Esophagus squamous epithelium (tissue), 4 donors: ENCODE results near the gene COL23A1.

Experiments
- POLR2A ChIP-seq, 4 donors: fragments of 450-650 bp; IDR thresholded peaks; one replicate each; pipeline ENCODE4 v1.6.1; 2017; ENCODE audit warnings: antibody characterized with exemption in 4 of 4, mild to moderate bottlenecking in 4 of 4, moderate library complexity in 3 of 4
- TF ChIP-seq, protein P1 (sequence below), 6 experiments: fragments of 450-650 bp in 4 of 6; fragments of 200-600 bp in 2 of 6; sonication (generic) in 2 of 6; IDR thresholded peaks; one replicate each; pipeline ENCODE4 v1.5.1; 2016 to 2019; ENCODE audit warnings: antibody characterized with exemption in 6 of 6, mild to moderate bottlenecking in 4 of 6, moderate library complexity in 4 of 6

GRCh38 chr5:178322736-178323540, 267.3 kb downstream of the COL23A1 start:
- TF ChIP-seq POLR2A (IDR thresholded peaks at IDR 0.05) = no peak
- TF ChIP-seq, protein P1, sequence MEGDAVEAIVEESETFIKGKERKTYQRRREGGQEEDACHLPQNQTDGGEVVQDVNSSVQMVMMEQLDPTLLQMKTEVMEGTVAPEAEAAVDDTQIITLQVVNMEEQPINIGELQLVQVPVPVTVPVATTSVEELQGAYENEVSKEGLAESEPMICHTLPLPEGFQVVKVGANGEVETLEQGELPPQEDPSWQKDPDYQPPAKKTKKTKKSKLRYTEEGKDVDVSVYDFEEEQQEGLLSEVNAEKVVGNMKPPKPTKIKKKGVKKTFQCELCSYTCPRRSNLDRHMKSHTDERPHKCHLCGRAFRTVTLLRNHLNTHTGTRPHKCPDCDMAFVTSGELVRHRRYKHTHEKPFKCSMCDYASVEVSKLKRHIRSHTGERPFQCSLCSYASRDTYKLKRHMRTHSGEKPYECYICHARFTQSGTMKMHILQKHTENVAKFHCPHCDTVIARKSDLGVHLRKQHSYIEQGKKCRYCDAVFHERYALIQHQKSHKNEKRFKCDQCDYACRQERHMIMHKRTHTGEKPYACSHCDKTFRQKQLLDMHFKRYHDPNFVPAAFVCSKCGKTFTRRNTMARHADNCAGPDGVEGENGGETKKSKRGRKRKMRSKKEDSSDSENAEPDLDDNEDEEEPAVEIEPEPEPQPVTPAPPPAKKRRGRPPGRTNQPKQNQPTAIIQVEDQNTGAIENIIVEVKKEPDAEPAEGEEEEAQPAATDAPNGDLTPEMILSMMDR (IDR thresholded peaks at IDR 0.05) = no peak
